Common myeloid progenitor, CD34-positive (primary cell): ENCODE measurements around the gene SERINC2.
"Not testable (repeated sequence)": the region's sequence is repeated elsewhere in the genome, so short reads cannot be mapped to it uniquely, and the experiment has no call there.

ENCODE experiments used
- CTCF ChIA-PET: fragments of 350-600 bp; sonication (Branson Sonifier 250); formaldehyde crosslinking; loops from one replicate; lab custom pipeline; 2021; ENCODE audit warnings: antibody characterized with exemption; lab: Charles Lee
- POLR2A ChIA-PET: fragments of 350-600 bp; sonication (Branson Sonifier 250); formaldehyde crosslinking; loops from one replicate; lab custom pipeline; 2021; ENCODE audit warnings: antibody characterized with exemption; lab: Charles Lee
- DNase-seq, 3 donors: peaks; one replicate each; pipeline versions ENCODE4 v3.0.0 to v3.0.0-alpha.2; 2013
- H3K27ac ChIP-seq, 2 experiments: 1 replicate in 1 of 2; 2 replicates in 1 of 2; pipeline ENCODE4 v1.7.0; 2013; ENCODE audit warnings: inconsistent platforms in 2 of 2, low read length in 2 of 2, mild to moderate bottlenecking in 2 of 2, low read depth in 1 of 2, moderate library complexity in 1 of 2; ENCODE audit not compliant: severe bottlenecking in 2 of 2, insufficient read depth in 1 of 2, poor library complexity in 1 of 2
- H3K27me3 ChIP-seq, 5 experiments: replicated peaks in 2 of 5; 1 replicate in 3 of 5; 2 replicates in 2 of 5; pipeline versions ENCODE4 v1.6.1 to v1.7.0; 2013; ENCODE audit warnings: low read length in 4 of 5, mild to moderate bottlenecking in 2 of 5, moderate library complexity in 2 of 5, inconsistent platforms in 1 of 5; ENCODE audit not compliant: insufficient read depth in 5 of 5, control insufficient read depth in 4 of 5
- H3K36me3 ChIP-seq, 4 experiments: 1 replicate in 2 of 4; 2 replicates in 2 of 4; pipeline versions ENCODE4 v1.6.1 to v1.7.0; 2013; ENCODE audit warnings: low read length in 3 of 4, control low read depth in 1 of 4, mild to moderate bottlenecking in 1 of 4; ENCODE audit not compliant: control insufficient read depth in 4 of 4, insufficient read depth in 4 of 4
- H3K4me1 ChIP-seq, 4 experiments: 1 replicate in 3 of 4; 2 replicates in 1 of 4; pipeline versions ENCODE4 v1.6.1 to v1.7.1; 2013; ENCODE audit warnings: low read length in 3 of 4, mild to moderate bottlenecking in 3 of 4, control low read depth in 1 of 4, inconsistent platforms in 1 of 4, moderate library complexity in 1 of 4; ENCODE audit not compliant: control insufficient read depth in 4 of 4, insufficient read depth in 4 of 4; ENCODE audit errors: control extremely low read depth in 1 of 4
- H3K4me3 ChIP-seq, 7 experiments: 1 replicate in 4 of 7; 2 replicates in 3 of 7; pipeline versions ENCODE4 v1.5.1 to v1.7.0; 2013; ENCODE audit warnings: mild to moderate bottlenecking in 7 of 7, low read length in 6 of 7, moderate library complexity in 6 of 7, inconsistent platforms in 2 of 7, low read depth in 2 of 7, control low read depth in 1 of 7; ENCODE audit not compliant: insufficient read depth in 4 of 7, control insufficient read depth in 1 of 7; ENCODE audit errors: extremely low read depth in 1 of 7
- H3K9me3 ChIP-seq, 5 experiments: 1 replicate in 4 of 5; 2 replicates in 1 of 5; pipeline versions ENCODE4 v1.6.1 to v1.7.1; 2013; ENCODE audit warnings: low read length in 4 of 5, mild to moderate bottlenecking in 2 of 5, inconsistent platforms in 1 of 5, low read depth in 1 of 5, moderate library complexity in 1 of 5; ENCODE audit not compliant: control insufficient read depth in 4 of 5, insufficient read depth in 2 of 5; ENCODE audit errors: control extremely low read depth in 1 of 5
- WGBS: methylation state at CpG from one replicate; pipeline ENCODE4 v1.1.5; 2013; ENCODE audit not compliant: insufficient coverage; 5-methylcytosine and 5-hydroxymethylcytosine counted together

SERINC2 gene

DNA sequence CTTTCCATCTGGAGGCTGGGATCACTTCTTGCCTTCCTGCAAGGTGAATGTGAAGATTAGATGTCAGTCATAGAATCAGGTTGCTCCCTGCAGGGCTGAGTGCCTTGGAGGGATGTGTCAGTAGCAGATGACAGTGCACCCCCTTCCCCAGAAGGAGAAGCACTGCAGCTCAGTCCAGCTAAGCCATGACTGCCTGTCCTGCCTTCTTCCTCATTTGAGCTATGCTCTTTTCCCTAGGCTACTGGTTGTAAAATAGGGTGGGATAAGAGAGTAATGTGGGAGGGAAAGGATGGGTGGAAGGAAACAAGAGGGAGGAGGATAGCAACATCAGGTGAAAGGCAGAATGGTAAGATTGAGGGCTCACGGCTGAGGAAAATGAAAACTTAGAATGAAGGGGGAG lies 29.0 kb upstream of the SERINC2 start:
- ChIA-PET CTCF (interaction anchor here (1.3 to 1.6 kb wide), 2 partner anchors 10 kb away, joined by 5 to 9 read pairs; partner anchors contain the start of gene FABP3), POLR2A (no interaction called here)
- H3K4me3 ChIP-seq = no peak overlapping the region
- H3K36me3 ChIP-seq = no peaks in the 10 kb centered on the region
- no peak overlapping the region for H3K27ac ChIP-seq
- DNase-seq = peak in 1 of 3 donors; percentile 26
- H3K4me1 ChIP-seq = no peaks in the 10 kb centered on the region
- peaks cover 0 to 2% (median 0%) of the 10 kb centered on the region in 5 experiments for H3K27me3 ChIP-seq
- 100% methylated on average over 1 of the region's 1 CpG for WGBS
- H3K9me3 ChIP-seq = no peaks in the 10 kb centered on the region

DNA sequence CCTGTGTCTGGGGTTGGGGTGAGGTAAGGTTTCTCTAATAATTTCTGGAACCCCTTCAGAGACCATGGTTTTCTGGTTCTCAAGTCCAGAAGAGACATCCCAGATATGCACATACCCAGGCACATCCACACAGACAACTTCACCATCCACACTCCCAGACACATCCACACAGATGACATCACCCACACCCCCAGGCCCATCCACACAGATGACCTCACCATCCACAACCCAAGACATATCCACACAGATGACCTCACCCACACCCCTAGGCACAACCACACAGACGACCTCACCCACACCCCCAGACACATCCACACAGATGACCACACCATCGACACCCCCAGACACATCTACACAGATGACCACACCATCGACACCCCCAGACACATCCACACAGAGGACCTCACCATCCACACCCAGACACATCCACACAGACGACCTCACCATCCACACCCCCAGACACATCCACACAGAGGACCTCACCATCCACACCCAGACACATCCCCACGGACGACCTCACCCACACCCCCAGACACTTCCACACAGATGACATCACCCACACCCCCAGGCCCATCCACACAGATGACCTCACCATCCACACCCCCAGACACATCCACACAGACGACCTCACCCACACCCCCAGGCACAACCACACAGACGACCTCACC lies 26.3 kb upstream of the SERINC2 start:
- H3K4me3 ChIP-seq, H3K9me3 ChIP-seq, H3K27ac ChIP-seq, H3K4me1 ChIP-seq, DNase-seq, POLR2A ChIA-PET, H3K27me3 ChIP-seq, H3K36me3 ChIP-seq: not testable (repeated sequence)
- 75% methylated on average over 2 of the region's 8 CpGs for WGBS
- CTCF ChIA-PET = interaction anchor here (1.2 kb wide), 1 partner anchor 8 kb away, joined by 4 read pairs; no protein-coding TSS in a partner anchor

DNA sequence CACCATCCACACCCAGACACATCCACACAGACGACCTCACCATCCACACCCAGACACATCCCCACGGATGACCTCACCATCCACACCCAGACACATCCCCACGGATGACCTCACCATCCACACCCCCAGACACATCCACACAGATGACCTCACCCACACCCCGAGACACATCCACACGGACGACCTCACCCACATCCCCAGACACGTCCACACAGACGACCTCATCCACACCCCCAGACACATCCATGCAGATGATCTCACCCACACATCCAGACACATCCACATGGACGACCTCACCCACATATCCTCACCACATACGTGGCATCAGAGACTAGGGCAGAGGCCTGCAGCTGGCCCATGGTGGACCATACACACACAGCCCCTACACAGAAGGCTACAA lies 25.4 kb upstream of the SERINC2 start:
- Histone ChIP-seq H3K4me1 (no peaks in the 10 kb centered on the region), H3K27ac (no peak overlapping the region), H3K36me3 (no peaks in the 10 kb centered on the region), H3K9me3 (no peaks in the 10 kb centered on the region), H3K27me3 (no peaks in the 10 kb centered on the region), H3K4me3 (no peak overlapping the region)
- 94% methylated on average over 4 of the region's 10 CpGs for WGBS
- CTCF ChIA-PET = no interaction called here
- DNase-seq = no peak
- POLR2A ChIA-PET = no interaction called here

DNA sequence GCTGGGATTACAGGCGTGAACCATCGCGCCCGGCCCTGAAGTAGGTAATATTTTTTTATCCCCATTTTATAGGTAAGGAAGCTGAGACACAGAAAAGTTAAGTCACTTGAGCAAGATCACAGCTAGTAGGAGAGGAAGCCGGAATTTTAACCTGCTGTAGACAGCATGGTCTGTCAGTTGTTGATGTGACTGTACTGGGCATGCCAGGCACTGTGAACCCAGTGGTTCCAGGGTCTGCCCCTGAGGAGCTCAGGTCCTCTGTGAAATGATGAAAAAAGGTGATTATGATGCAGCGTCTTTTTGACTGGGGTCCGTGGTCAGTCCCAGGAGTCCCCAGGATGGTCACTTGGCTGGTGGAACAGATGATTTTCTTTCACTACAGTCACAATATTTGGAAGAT lies 23.4 kb upstream of the SERINC2 start:
- no peaks in the 10 kb centered on the region for H3K9me3 ChIP-seq
- no peaks in the 10 kb centered on the region for H3K36me3 ChIP-seq
- H3K27ac ChIP-seq = no peak overlapping the region
- WGBS = 100% methylated on average over 1 of the region's 7 CpGs
- no peak overlapping the region for H3K4me3 ChIP-seq
- H3K4me1 ChIP-seq = peaks cover 4 to 5% (median 5%) of the 10 kb centered on the region in 4 experiments
- no peaks in the 10 kb centered on the region for H3K27me3 ChIP-seq
- no peak for DNase-seq
- POLR2A ChIA-PET = no interaction called here
- CTCF ChIA-PET = interaction anchor here (2.3 to 2.4 kb wide), 2 partner anchors 33 to 159 kb away, joined by 12 to 13 read pairs; no protein-coding TSS in a partner anchor

DNA sequence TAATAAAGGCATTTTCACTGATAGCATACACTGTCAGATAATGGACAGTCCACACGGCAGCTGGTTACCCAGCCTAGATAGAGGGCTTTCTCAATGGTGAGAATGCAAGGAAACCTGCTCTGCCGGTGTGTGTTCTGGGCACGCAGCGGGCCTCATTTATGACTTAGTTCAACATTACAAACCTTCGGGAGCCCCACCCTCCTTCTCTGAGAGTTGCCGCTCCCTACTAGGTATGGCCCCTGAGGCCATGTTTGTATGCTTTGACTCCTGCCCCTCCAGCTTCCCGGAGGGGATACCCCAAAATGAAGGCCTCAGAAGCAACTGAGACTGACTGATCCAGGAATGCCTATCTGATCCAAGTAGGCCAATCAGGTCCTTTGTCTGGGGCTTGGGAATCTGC lies 22.9 kb upstream of the SERINC2 start:
- Histone ChIP-seq H3K4me1 (peaks cover 4 to 10% (median 8%) of the 10 kb centered on the region in 4 experiments), H3K27ac (no peak overlapping the region), H3K36me3 (no peaks in the 10 kb centered on the region), H3K9me3 (no peaks in the 10 kb centered on the region), H3K4me3 (no peak overlapping the region), H3K27me3 (no peaks in the 10 kb centered on the region)
- 98% methylated on average over 5 of the region's 7 CpGs for WGBS
- no peak for DNase-seq
- POLR2A ChIA-PET = no interaction called here
- CTCF ChIA-PET = interaction anchor here (0.6 to 2.4 kb wide), 4 partner anchors 29 to 159 kb away, joined by 3 to 13 read pairs (median 8); no protein-coding TSS in a partner anchor

DNA sequence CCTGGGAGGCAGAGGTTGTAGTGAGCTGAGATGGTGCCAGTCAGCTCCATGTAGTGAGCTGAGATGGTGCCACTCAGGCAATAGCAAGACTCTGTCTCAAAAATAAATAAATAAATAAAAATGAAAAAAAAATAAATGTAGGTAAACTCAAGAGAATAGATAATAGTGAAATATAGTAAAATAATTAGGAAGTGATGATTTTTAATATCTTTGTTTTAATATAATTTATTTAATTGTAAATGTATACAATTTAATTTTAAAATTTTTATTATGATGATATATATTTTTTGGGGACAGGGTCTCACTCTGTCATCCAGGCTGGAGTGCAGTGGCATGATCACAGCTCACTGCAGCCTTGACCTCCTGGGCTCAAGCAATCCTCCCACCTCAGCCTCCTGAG lies 19.6 kb upstream of the SERINC2 start:
- CTCF ChIA-PET = interaction anchor here (1.2 to 10.1 kb wide), 5 partner anchors 12 to 166 kb away, joined by 3 to 104 read pairs (median 10); no protein-coding TSS in a partner anchor
- Histone ChIP-seq H3K4me1 (peaks cover 4 to 22% (median 11%) of the 10 kb centered on the region in 4 experiments), H3K9me3 (no peaks in the 10 kb centered on the region), H3K4me3 (no peak overlapping the region), H3K36me3 (no peaks in the 10 kb centered on the region), H3K27me3 (no peaks in the 10 kb centered on the region), H3K27ac (no peak overlapping the region)
- no peak for DNase-seq
- POLR2A ChIA-PET = no interaction called here

DNA sequence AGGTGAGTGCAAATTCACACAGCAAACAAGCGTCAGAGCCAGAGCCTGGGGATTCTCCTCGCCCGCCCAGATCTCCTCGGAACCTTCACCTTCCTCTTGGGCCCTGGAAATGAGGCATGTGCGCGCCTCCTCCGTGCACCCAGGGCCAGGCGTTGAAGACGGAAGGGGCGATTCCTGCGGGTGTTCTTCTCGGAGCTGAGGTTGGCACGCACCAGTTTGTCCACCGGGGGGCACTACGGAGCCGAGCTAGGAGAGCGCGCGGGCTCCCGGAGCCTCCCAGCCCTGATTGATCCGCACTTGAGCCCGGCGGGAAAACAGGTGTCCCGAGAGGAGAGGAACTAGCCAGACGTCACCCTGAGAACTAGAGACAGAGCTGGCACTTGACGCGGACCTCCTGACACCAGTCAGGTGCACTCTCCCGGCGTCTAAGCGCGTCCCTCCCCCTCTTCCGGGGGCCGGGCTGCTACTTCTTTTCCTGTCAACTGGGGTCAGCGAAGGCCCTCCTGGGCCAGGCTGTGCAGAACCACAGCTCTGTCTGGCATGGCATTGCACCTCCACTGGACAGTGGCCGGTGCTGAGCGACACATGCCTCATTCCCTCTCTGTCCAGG lies 18.3 kb upstream of the SERINC2 start:
- peak; percentile 75 to 82 (median 80) for DNase-seq
- Histone ChIP-seq H3K27me3 (no peaks in the 10 kb centered on the region), H3K9me3 (no peaks in the 10 kb centered on the region), H3K4me3 (peak overlapping the region; percentile 23 to 82 (median 58)), H3K27ac (no peak overlapping the region), H3K4me1 (peaks cover 4 to 22% (median 11%) of the 10 kb centered on the region in 4 experiments), H3K36me3 (no peaks in the 10 kb centered on the region)
- ChIA-PET POLR2A (interaction anchor here (0.5 kb wide), 1 partner anchor 195 kb away, joined by 3 read pairs; no protein-coding TSS in a partner anchor), CTCF (interaction anchor here (0.7 to 10.1 kb wide), 23 partner anchors 8 to 250 kb away, joined by 3 to 104 read pairs (median 3); partner anchors contain the start of gene PEF1)
- WGBS = 3% methylated on average over 34 of the region's 36 CpGs
